HG03378 (cell line): Measurements from ENCODE around the gene CHTF18.

Source experiments
- ATAC-seq: cut with Tn5 transposase; IDR thresholded peaks from one replicate; pipeline ENCODE4 v1.9.1; 2021; ENCODE audit warnings: mild to moderate bottlenecking, moderate library complexity; ENCODE audit not compliant: unreplicated experiment

The CHTF18 gene

DNA sequence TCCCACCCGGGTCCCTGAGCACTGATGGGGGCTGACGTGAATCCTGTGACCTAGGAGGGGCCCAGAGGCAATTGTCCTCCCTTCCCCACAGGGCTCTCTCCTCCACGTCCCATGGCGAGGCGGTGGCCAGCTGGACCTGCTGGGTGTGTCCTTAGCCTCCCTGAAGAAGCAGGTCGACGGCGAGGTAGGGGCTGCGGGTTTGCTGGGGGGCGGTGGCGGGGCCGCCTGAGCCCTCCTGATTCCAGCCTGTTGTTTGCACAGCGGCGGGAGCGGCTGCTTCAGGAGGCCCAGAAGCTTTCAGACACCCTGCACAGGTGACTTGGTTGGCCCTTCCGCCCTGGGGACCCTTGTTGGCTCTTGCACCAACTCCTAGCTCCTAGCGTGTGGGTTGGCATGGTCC, 1.7 kb downstream of the CHTF18 start:
- no peak for ATAC-seq

GRCh38 chr16:791131-791530, 2.7 kb downstream of the CHTF18 start:
- no peak for ATAC-seq

DNA sequence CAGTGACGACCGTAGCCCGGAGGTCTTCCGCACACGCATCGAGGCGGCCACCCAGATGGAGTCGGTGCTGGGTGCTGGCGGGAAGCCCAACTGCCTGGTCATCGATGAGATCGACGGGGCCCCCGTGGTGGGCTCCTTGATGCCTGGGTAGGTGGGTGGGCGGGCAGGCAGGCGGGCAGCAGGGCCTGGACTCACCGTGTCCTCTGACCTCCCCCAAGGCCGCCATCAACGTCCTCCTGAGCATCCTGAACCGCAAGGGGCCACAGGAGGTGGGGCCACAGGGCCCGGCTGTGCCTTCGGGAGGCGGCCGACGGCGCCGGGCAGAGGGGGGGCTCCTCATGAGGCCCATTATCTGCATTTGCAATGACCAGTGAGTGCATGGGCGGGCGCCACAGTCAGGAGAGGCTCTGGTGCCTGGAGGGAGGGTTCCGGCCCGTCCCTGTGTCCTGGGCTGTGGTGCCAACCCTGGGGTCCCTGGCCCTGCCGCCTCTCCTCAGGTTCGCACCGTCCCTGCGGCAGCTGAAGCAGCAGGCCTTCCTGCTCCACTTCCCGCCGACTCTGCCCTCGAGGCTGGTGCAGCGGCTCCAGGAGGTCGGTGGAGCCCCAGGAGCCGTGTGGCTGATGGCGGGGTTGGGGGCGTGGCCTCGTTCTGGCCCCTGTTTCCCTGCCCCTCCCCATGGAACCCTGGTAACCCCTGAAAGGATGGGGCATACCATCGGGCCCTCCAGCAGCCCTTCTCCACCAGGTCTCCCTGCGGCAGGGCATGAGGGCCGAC, 4.0 kb downstream of the CHTF18 start:
- ATAC-seq: no peak

DNA sequence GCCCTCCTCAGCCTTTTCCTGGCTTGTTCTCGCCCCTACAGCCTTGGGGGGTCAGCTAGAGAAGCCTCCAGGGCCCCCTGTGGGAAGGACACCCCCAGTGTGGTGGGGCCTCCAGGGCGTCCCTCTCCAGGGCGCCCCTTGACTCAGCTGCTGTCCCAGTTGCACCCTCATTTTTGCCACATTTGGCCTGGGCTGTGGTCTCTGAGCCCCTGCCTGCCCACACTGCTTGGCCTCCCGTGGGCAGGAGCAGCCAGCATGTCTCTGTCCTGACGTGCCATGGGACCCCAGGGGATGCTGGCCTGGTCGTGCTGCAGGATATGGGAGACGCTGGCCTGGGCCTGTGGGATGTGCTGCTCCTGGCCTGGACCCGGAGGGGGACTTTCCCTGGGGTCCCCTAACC, 5.0 kb downstream of the CHTF18 start:
- ATAC-seq: no peak

GRCh38 chr16:794091-794822, 5.8 kb downstream of the CHTF18 start:
- no peak for ATAC-seq

- ATAC-seq: no peak
Observed at GRCh38 chr16:794853-795466, 6.5 kb downstream of the CHTF18 start.

- ATAC-seq: no peak
Observed at GRCh38 chr16:795580-796229, 7.3 kb downstream of the CHTF18 start.

DNA sequence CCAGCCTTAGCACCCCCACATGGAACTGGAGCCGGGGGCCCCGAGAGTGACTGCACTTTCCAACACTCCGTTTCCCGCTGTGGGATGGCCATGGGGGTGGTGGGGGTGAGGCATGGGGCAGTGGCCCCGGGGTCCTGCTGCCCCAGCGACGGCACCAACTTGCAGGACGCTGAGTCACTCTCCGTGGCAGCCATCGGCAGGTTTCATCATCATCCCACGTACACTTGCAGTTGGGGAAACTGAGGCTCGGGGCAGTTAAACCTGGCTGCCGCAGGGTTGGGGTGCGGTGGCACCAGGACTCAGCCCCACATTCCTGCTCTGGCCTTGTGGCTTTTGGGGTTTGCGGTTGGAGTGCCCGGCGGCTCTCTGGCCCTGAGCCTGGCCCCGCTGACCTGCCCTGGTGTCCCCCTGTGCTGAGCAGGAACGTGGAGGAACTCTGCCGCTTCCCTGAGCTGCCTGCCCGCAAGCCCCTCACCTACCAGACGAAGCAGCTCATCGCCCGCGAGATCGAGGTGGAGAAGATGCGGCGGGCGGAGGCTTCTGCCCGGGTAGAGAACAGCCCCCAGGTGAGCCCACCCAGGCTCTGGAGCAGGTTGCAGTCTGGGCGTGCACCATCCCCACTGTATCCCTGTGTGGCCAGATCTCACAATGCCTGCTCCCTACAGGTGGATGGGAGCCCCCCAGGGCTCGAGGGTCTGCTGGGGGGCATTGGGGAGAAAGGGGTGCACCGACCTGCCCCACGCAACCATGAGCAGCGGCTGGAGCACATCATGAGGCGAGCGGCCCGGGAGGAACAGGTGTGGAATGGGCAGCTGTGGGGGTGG, 8.1 kb downstream of the CHTF18 start:
- ATAC-seq: no peak

DNA sequence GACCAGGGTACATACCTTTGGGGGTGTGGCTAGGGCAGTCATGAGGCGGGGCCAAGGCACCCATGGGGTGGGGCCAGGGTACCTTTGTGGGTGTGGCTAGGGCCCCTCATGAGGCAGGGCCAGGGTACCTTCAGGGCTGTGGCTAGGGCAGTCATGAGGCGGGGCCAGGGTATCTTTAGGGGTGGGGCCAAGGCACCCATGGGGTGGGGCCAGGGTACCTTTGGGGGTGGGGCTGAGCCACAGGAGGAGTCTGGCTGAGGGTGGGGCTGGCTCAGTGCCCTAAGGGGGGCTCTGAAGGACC, 8.7 kb downstream of the CHTF18 start:
- no peak for ATAC-seq

GRCh38 chr16:797686-798085, 9.3 kb downstream of the CHTF18 start:
- ATAC-seq: no peak

GRCh38 chr16:798666-799065, 10.2 kb downstream of the CHTF18 start:
- ATAC-seq: no peak

- no peak for ATAC-seq
Observed at GRCh38 chr16:799111-799947, 10.9 kb downstream of the CHTF18 start.

DNA sequence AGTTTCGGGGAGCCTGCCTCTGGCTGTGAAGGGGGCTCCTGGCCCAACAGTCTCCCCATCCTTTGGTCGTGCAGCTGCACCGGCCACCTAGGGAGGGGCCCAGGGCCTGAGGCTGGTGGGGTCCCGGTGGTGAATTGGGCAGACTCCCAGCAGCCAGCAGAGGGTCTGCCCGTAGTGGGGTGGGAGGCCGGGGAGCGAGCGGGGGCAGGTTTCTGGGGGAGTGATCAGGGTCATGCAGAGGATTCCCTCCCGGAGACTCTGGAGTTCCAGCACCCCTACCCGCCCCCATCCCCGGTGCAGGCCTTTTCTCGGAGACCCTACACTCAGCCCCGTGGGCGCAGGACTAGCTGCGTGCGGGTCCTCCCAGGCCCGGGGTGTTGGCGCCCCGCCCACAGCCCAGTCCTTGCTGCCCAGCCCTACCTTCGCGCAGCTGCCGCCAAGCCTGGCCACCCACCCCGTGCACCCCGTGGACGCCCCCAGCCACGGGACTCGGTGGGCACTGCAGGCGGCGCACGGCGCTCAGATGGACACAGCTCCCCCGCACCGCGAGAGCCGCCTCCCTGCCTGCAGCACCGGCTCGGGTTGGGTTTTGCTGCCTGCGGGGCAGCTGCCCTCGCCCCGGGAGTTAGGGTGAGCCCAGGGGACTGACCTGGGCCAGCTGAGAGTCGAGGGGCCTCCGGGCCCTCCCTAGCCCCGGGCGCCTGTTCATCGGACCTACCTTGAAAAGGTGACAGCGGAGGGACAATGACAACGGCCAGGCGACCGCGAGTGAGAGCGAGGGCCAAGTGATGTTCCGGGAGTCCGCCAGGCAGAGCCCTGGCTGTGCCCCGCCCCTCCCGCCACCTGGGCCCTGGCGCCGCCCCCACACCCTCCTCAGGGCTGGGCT, 11.8 kb downstream of the CHTF18 start, which contains the start of gene GNG13:
GNG13 (minus strand) TSS at position 787 of the 886 bp plus-strand sequence. CDS start 1,657 bp downstream, outside the sequence.
- no peak for ATAC-seq

DNA sequence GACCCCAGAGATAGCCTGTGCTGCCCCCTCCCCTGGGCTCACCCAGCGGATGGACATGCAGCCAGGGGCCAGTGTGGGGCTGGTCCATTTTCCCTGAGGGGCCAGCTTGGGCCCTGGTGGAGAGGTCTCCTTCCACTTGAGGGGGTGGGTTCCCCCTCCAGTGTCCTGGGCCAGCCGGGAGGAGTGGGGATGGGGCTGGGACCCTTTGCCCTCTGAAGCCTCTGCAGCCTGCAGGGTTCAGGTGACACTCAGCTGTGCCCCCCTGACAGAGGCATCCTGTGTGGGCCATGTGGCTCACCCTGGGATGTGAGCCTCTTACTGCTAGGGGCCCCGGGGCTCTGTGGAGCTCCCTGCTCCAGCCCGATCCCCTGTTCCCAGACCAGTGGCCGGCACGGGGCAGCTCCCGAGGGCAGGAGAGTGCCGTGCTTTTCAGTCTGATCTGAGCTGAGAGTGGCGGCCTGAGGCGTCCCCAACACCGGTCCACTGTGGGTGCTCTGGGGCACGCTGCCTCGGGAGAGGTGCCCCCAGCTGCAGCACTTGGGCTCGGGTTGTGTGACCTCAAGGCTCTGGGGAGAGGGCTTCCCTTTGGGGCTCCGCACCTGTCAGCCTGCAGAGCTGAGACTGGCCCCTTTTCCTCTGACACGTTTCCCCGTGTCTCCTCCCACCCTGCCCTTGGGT, 12.6 kb downstream of the CHTF18 start:
- ATAC-seq: no peak

GRCh38 chr16:801584-802363, 13.4 kb downstream of the CHTF18 start:
- no peak for ATAC-seq

DNA sequence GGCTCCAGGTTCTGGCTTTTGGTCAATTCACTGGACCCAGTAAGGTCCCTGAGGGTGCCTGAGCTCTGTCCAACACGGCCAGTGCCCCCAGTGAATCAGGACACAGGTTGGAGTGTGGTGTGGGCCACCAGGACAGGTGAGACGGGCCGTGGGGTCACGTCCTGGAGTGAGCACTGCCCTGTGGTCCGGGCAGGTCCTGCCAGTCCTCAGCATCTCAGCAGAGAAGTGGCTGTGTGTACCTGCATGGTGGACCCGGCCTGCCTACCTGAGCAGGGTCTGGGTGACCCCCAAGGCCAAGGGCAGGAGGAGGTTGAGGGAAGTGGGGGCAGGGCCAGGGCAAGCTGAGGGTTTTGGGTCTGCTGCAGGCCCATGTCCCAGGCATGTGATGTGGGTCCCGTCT, 14.0 kb downstream of the CHTF18 start:
- ATAC-seq: no peak

- no peak for ATAC-seq
Observed at GRCh38 chr16:802914-803753, 14.7 kb downstream of the CHTF18 start.
